ENCODE data around the gene TAC4. TPM values are rescaled to one million over a fixed set of nuclear protein-coding genes. Genes with fewer than 3 reads are reported as not detected.
A peak's percentile ranks its signal among the peaks of the same experiment; 100 is the strongest.

The TAC4 gene
- total and polyA plus RNA-seq, 2 donors (not counting 3 experiments of a cell fraction or from before 2014, with no cell fraction given) = 0.19 TPM; not detected in 1

DNA sequence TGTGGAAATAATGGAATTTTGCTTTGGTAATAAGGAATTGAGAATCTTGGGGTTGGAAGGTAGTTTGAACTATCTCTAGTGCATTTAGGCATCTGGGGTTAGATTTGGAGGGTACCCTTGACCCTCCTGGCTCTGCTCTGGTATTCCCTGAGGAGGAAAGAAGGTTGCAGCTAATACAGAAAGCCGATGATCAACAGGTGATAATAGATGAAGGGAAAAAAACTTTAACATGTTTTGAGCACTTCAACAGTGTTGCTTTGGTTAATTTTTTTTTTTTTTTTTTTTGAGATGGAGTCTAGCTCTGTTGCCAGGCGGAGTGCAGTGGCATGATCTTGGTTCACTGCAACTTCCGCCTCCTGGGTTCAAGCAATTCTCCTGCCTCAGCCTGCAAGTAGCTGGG, 54.6 kb downstream of the TAC4 start:
- no peaks in the 10 kb centered on the region for H3K9me1 ChIP-seq (replicated peaks; ENCODE audit: control insufficient read depth, extremely low read depth, insufficient read depth, low read length)
- no TSS peak for BruUV-seq (replicated peaks)
- dilution Hi-C loops (cut with MboI; ENCODE audit: extremely low pct_ligation_motif_present, low sequenced_read_pairs) = no loop called here
- FAIRE-seq (no peak), DNase-seq (ENCODE audit: low read depth, low spot score) (no peak)
- intact Hi-C loops (cut with micrococcal nuclease) = no loop called here
- peaks cover 67% of the 10 kb centered on the region for H3K79me2 ChIP-seq (ENCODE audit: control insufficient read depth, insufficient read depth, low read length)
- no peaks in the 10 kb centered on the region for H3K27me3 ChIP-seq (ENCODE audit: control insufficient read depth in 2 of 2, insufficient read depth in 2 of 2, low read length in 2 of 2)
- H3K36me3 ChIP-seq (ENCODE audit: control insufficient read depth in 2 of 2, extremely low read depth in 1 of 2, insufficient read depth in 2 of 2, low read length in 2 of 2) = peaks cover 10 to 11% of the 10 kb centered on the region in 2 experiments
- peaks cover 6% of the 10 kb centered on the region for H4K20me1 ChIP-seq (replicated peaks; ENCODE audit: control insufficient read depth, extremely low read depth, insufficient read depth, low read length)
- ChIA-PET POLR2A (no interaction called here), CTCF (interaction anchor here (0.6 to 1.0 kb wide), 3 partner anchors 9 to 204 kb away, joined by 3 to 4 read pairs (median 3); no protein-coding TSS in a partner anchor)
- no peak overlapping the region for H3K4me2 ChIP-seq (ENCODE audit: insufficient read depth, low read length)
- H3K27ac ChIP-seq (ENCODE audit: insufficient read depth, low read depth, low read length) = no peak overlapping the region
- peaks cover 8% of the 10 kb centered on the region for H3K4me1 ChIP-seq (ENCODE audit: control insufficient read depth, extremely low read depth, insufficient read depth, low read length)
- no peak overlapping the region for H2AFZ ChIP-seq (ENCODE audit: low read depth, low read length)
- no peaks in the 10 kb centered on the region for H3K9me3 ChIP-seq (replicated peaks; ENCODE audit: control insufficient read depth, insufficient read depth, low read length)
- no peak for TF ChIP-seq EZH2 (IDR thresholded peaks at IDR 0.05; ENCODE audit: borderline replicate concordance, low read depth, low read length, severe bottlenecking)
- TF ChIP-seq MYC (IDR thresholded peaks at IDR 0.05; ENCODE audit: low read depth, low read length) = no peak
- TF ChIP-seq, protein P1, sequence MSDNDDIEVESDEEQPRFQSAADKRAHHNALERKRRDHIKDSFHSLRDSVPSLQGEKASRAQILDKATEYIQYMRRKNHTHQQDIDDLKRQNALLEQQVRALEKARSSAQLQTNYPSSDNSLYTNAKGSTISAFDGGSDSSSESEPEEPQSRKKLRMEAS (IDR thresholded peaks at IDR 0.05; ENCODE audit: insufficient read depth, insufficient read length) = no peak
- TF ChIP-seq POLR2A (IDR thresholded peaks at IDR 0.05; ENCODE audit: low read depth, low read length) = no peak
- H3K9ac ChIP-seq (replicated peaks; ENCODE audit: extremely low read depth, insufficient read depth, low read length) = no peak overlapping the region
- H3K4me3 ChIP-seq (replicated peaks in 1 of 3; ENCODE audit: insufficient read depth in 1 of 3, low read depth in 1 of 3, low read length in 3 of 3) = no peak overlapping the region

DNA sequence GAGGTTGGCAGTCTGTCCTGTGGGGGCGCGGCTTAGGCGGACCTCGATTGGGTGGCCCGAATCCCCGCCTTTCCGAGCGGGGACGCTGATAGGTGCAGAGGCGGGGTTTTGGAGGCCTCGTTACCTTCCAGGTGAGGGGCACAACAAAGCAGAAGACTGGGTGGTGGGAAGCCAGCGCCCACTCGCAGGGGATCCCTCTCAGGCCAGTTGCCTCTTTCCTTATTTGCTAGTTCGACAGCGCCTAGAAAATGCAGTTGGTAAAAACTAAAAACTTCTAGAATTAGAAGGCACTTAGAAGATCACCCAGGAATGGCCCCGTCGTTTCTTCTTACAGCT, 58.7 kb downstream of the TAC4 start:
- FAIRE-seq (no peak), DNase-seq (ENCODE audit: low read depth, low spot score) (no peak)
- CTCF ChIA-PET = interaction anchor here (2.4 kb wide), 1 partner anchor 81 kb away, joined by 21 read pairs; the partner anchor contains the start of gene SLC35B1
- no peak overlapping the region for H3K9ac ChIP-seq (replicated peaks; ENCODE audit: extremely low read depth, insufficient read depth, low read length)
- H3K9me3 ChIP-seq (replicated peaks; ENCODE audit: control insufficient read depth, insufficient read depth, low read length) = no peaks in the 10 kb centered on the region
- no peak for TF ChIP-seq JUN (IDR thresholded peaks at IDR 0.05; ENCODE audit: borderline replicate concordance, insufficient read depth, insufficient read length, low read depth)
- no peak for TF ChIP-seq POLR2A (IDR thresholded peaks at IDR 0.05; ENCODE audit: low read depth, low read length)
- TF ChIP-seq, protein P2, sequence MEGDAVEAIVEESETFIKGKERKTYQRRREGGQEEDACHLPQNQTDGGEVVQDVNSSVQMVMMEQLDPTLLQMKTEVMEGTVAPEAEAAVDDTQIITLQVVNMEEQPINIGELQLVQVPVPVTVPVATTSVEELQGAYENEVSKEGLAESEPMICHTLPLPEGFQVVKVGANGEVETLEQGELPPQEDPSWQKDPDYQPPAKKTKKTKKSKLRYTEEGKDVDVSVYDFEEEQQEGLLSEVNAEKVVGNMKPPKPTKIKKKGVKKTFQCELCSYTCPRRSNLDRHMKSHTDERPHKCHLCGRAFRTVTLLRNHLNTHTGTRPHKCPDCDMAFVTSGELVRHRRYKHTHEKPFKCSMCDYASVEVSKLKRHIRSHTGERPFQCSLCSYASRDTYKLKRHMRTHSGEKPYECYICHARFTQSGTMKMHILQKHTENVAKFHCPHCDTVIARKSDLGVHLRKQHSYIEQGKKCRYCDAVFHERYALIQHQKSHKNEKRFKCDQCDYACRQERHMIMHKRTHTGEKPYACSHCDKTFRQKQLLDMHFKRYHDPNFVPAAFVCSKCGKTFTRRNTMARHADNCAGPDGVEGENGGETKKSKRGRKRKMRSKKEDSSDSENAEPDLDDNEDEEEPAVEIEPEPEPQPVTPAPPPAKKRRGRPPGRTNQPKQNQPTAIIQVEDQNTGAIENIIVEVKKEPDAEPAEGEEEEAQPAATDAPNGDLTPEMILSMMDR (IDR thresholded peaks at IDR 0.05; ENCODE audit: extremely low read depth in 1 of 2, insufficient read depth in 1 of 2, low read depth in 1 of 2, low read length in 2 of 2) = no peak
- TF ChIP-seq POLR2AphosphoS5 (IDR thresholded peaks at IDR 0.05; ENCODE audit: insufficient read depth, low read depth, low read length) = no peak
- TF ChIP-seq FOS (IDR thresholded peaks at IDR 0.05; ENCODE audit: borderline replicate concordance, insufficient read depth, low read length) = no peak
- no peak overlapping the region for H2AFZ ChIP-seq (ENCODE audit: low read depth, low read length)
- peaks cover 6% of the 10 kb centered on the region for H4K20me1 ChIP-seq (replicated peaks; ENCODE audit: control insufficient read depth, extremely low read depth, insufficient read depth, low read length)
- POLR2A ChIA-PET = interaction anchor here (2.3 kb wide), 1 partner anchor 25 kb away, joined by 9 read pairs; the partner anchor contains the start of gene FAM117A
- H3K4me2 ChIP-seq (ENCODE audit: insufficient read depth, low read length) = peak overlapping the region; percentile 87
- H3K79me2 ChIP-seq (ENCODE audit: control insufficient read depth, insufficient read depth, low read length) = peaks cover 48% of the 10 kb centered on the region
- H3K27me3 ChIP-seq (ENCODE audit: control insufficient read depth in 2 of 2, insufficient read depth in 2 of 2, low read length in 2 of 2) = no peaks in the 10 kb centered on the region
- intact Hi-C loops (cut with micrococcal nuclease) (loop anchor here (1.0 kb wide), 1 partner anchor 43 kb away; no protein-coding TSS in a partner anchor), dilution Hi-C loops (cut with MboI; ENCODE audit: extremely low pct_ligation_motif_present, low sequenced_read_pairs) (no loop called here)
- BruUV-seq (replicated peaks) = no TSS peak
- H3K4me1 ChIP-seq (ENCODE audit: control insufficient read depth, extremely low read depth, insufficient read depth, low read length) = peaks cover 16% of the 10 kb centered on the region
- H3K27ac ChIP-seq (ENCODE audit: insufficient read depth, low read depth, low read length) = no peak overlapping the region
- peak overlapping the region in 2 of 3 experiments; percentile 35 to 62 for H3K4me3 ChIP-seq (replicated peaks in 1 of 3; ENCODE audit: insufficient read depth in 1 of 3, low read depth in 1 of 3, low read length in 3 of 3)
- peaks cover 4 to 8% of the 10 kb centered on the region in 2 experiments for H3K36me3 ChIP-seq (ENCODE audit: control insufficient read depth in 2 of 2, extremely low read depth in 1 of 2, insufficient read depth in 2 of 2, low read length in 2 of 2)
- no peaks in the 10 kb centered on the region for H3K9me1 ChIP-seq (replicated peaks; ENCODE audit: control insufficient read depth, extremely low read depth, insufficient read depth, low read length)
